Fibroblast of skin of right biceps (primary cell): ENCODE results near the gene MBNL2.
A peak's percentile ranks its signal among the peaks of the same experiment; 100 is the strongest.

ENCODE experiments used
- DNase-seq: peaks from one replicate; pipeline ENCODE4 v3.0.0-alpha.2; 2013

Gene MBNL2

GRCh38 chr13:97235549-97236231, 13.6 kb downstream of the MBNL2 start:
- DNase-seq: peak; percentile 65

DNA sequence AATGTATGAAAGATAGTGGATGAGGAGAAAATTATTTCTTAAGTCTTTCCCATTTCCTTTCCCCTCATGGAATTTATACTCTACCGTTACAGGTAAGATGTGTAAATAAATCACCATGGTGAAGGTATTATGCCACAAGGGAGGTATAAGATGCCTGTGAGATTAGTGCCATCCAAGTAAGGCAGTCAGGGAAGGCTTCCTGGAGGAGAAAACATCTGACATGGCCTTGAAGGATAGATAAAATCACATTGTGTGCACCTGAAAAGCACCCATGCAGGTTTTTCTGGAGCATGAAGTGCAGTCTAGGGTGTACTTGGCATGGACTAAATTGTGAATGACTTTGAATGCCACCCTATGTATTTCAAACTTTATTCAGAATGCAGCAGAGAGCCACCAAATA, 15.3 kb downstream of the MBNL2 start:
- no peak for DNase-seq

GRCh38 chr13:97238432-97238831, 16.3 kb downstream of the MBNL2 start:
- DNase-seq: no peak

DNA sequence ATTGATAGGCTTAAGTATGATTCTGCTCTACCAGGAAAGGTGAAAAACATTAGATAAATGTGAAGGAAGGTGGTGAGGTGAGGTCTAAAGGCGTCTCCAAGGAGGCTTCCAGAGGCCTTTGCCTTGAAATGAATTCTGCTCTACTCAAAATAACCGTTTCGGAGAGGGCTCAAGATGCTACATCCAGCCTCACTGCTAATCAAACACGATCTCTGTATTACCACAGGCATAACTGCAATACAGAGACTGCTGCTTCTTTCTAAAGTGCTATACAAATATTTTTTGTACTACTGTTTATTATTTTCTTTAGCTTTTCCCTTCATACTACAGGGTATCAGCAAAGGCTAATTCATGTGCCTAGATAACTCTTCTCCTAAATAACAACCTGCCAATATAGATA, 16.8 kb downstream of the MBNL2 start:
- DNase-seq: no peak

- peak; percentile 74 for DNase-seq
These were observed 17.2 kb downstream of the MBNL2 start for GRCh38 chr13:97239306-97239705.

DNA sequence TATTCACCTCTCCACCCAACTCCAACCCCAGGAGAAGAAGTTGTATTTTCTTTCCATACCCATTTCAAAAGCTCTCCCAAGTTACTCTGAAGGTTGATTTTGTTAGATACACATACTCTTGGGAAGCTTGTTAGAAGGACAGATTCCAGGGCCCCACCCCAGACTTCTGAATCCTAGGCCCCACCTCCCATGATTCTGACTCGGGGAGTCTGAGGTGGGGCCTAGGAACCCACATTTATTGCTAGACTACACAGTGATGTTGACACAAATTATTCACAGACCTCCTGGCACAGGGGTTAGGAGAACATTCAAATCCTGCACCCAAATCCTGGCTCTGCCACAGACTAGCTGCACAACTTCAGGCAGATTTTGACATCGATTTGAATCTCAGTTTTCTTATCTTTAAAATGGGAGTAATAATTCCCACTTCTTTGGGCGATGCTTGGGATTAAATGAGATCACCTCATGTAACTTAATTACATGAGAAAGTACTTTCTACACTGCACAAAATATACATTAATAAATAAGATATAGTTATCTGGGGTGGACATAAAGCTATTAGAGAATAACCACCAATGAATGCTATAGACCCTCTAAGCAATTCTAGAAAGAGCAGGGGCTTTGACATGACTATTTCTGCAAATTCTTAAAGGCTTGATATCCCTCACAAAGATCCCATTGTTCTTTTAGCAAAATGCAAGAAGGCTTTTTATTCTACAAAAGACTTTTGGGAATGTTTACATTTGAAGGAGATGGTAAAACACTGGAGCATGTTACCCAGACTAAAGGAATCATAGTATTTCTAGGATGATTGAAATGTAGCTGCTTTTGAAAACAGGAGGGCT, 18.0 kb downstream of the MBNL2 start:
- DNase-seq: no peak

DNA sequence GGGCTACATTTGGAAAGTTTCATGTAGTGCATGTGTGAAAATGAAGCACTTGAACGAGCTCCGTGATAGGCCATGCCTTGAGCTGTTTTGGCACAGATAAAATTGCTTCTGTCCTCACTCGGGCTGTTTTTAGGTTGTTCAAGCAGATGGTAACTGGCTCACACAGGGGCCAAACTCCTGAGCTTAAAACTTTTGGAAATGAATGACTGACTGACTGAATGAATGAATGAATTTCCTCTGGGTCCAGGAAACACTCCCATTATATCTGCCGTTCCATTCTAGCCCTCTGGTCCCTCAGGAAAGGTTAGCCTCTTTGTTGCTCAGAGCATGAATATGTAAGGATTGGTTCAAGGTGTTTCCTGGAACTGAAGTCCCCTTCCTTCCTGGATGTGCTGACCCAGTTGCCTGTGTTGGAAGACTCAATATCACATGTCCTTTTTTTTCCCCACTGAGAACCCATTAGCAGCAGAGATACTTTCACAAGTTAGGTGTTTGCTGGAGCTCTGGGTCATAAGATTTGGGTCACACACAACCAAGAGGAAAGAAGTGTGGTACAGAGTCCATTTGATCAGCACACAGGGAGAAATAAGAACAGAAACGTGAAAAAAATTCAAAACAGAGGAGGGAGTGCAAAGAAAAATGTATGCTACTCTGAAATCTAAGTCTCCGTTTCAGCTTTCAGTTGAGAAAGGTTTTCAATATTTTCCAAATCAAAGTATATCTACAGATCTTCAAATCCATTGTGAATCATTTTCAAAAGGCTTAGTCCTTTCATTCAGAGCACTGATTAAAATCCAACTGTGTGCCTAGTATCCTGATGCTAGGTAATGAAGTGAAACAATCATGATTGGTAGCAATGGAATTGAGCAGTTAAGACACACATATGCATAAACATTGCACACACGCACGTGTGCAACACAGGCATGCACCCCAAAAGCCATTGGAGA, 18.9 kb downstream of the MBNL2 start:
- DNase-seq: no peak

GRCh38 chr13:97241761-97242160, 19.6 kb downstream of the MBNL2 start:
- no peak for DNase-seq

- no peak for DNase-seq
These were observed 20.8 kb downstream of the MBNL2 start for GRCh38 chr13:97242755-97243497.

DNA sequence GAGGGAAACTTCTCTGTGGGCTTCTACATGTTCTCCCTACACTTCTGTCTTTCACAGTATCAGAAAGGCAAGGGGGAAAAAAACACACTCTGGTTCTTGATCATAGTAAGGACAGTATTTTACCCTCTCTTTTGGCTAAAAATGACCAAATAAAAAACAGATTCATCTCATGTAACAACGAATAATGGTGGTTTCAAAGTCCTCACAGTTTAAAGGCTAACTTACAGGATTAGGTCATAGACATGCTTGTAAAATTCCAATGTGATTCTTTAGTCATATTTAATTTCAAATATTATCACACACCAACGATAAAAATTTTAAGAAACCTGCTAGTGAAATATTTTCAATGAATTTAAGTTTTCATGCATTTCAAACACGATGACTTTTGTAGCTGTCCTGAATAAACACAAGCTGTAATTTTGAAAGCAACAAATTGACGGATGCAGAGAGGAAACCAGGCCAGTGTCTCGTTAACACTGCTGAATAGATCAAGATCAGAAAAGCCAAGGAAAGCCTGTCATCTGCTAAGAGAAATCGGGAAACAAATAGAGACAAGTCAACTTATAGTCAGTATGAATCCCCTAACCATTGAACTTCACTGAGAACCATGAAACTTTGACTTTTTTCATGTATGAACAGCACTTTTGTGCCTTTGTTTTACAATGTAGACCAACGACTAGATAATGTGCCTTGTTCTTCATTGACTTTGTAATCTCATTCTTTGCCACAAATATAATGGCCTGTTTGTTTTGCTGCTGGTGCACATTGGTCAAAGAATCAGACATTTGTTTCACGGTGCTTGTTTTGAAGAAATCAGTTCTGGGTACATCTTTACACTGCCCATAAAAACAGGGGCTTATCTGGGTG, 22.0 kb downstream of the MBNL2 start:
- DNase-seq: no peak

DNA sequence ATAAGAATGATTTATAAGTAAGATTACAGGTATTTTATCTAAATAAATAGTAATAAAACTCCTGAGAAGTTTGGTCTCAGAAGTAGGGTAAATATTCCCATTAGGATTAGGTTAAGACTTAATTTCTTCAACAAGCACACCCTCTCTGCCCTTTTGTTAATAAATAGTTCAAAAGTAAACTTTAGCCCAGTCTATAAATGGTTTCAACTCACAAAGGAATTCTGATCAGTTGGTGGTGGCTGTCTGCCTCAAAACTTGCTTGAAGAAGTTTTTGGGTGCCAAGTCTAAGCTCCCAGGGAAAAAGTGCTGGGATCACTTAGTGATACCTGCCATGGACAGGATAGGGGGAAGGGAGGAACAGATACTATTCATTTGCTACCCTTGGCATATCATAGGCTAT, 22.9 kb downstream of the MBNL2 start:
- no peak for DNase-seq

DNA sequence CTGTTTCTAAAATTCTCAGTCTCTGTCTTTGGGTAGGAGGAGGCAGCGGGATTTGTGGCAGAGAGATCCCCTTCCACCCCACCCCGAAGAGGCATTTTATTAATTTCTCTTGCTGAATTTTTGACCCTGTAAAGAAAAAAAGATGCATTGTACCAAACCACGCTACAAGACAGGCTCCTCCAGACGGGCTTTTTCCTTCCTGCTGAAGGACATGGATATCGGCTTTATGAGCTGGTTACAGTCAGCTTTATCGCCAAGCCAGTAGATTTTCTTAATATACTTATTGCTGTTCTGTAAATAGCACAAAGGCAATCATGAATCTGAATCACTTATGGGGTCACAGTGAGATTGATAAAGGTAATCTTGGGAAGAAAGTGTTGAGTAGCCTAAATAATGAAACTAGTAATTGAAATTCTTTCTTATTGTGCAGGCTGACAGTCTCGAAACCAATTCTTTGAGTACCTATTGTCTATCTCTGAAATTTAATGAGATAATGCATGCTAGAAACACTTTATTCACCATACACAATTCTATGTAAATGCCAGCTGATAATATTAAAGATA, 24.5 kb downstream of the MBNL2 start:
- DNase-seq: peak; percentile 21

DNA sequence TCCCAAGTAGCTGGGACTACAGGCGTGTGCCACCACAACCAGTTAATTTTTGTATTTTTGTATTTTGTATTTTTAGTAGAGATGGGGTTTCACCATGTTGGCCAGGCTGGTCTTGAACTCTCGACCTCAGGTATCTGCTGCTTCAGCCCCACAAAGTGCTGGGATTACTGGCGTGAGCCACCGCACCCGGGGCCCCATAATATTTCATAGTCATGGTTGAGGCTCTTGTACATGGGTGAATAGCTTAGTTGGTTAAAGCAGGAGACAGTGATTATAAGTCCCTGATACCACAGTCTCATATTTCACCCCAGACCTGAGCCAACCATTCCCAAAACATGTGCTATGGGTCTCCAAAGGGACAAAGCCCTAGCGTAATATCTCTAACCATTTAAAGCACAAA, 26.1 kb downstream of the MBNL2 start:
- no peak for DNase-seq

GRCh38 chr13:97249093-97249795, 27.1 kb downstream of the MBNL2 start:
- DNase-seq: no peak

DNA sequence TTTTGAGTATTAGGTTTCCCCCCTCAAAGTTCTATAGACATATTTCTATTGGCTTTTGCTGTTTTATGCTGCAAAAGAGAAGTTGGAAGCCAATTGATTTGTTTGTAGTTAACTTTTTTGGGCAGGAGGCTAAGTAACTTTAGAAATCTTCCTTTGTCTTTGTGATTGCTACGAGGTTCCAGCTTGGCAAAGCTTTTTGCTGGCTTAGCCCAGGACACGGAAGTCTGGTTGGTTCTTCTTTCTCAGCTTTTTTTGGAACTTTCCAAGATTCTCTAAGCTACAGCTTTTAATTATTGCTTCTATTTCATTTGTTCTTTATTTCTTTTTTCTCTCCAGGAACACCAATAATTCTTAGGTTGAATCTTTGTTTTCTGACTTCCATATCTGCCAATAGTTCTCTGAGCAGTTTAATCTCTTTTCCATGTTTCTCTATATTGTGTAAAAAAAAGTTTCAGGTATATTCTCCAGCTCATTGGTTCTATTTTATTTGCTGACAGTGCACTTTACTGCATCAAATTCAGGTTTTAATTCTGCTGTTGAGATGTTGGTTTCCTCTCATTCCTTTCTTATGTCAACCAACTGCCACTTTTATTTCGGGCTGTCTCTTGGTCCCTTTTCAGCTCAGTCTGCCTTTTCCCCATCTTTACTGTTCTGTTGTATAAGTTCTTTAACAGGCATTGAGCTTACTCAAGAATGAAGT, 27.8 kb downstream of the MBNL2 start:
- no peak for DNase-seq

GRCh38 chr13:97250560-97250959, 28.4 kb downstream of the MBNL2 start:
- DNase-seq: no peak

GRCh38 chr13:97252735-97253134, 30.6 kb downstream of the MBNL2 start:
- no peak for DNase-seq

GRCh38 chr13:97253581-97254293, 31.6 kb downstream of the MBNL2 start:
- DNase-seq: no peak

DNA sequence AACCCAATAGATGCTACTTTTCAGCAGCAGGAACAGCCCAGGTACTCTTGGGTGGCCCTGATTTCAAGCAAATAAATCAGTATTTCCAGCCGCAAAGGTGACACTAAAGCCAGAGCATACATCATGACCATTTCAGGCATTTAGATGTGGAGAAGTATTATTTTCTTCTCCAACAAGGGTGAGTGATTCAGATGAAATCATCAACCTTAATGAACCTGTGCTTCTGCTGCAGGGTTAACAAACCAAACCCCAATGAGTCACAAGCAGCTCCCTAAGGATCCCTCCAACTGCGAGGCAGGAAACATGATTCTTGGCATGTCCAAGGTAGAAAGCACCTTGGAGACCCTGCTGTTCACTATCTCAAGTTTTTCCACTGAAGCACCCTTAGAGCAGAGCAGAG, 32.7 kb downstream of the MBNL2 start:
- peak; percentile 84 for DNase-seq
